ENCODE results near the gene NGB. TPM values are rescaled to one million over a fixed set of nuclear protein-coding genes. Genes with fewer than 3 reads are reported as not detected.

The NGB gene
- total RNA-seq, 1 donor from 2014 or later = 0.22 TPM

DNA sequence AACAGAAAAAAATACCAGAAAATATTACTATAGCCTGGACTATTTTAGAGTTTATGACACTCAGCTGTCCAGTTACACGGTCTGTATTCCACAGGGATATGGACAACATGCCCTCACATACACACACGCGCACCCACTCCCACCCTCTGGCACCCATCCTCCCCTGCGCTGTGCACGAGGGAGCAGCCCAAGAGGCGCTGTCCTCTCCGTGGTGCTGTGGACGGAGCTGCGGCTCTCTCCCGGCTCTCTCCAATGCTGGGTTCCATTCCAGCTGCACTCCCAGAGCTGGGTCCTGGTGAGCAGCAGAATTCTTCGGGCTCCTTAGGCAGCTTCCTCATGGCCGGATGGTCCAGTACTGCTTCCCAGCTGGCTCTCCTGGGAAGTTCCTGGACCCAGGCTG is 6.0 kb upstream of the NGB start:
- peaks cover 21% of the 10 kb centered on the region for H3K4me1 Mint-ChIP-seq (ENCODE audit: low read depth, unreplicated experiment)
- no peaks in the 10 kb centered on the region for H3K9me3 Mint-ChIP-seq (ENCODE audit: unreplicated experiment)
- H3K27me3 Mint-ChIP-seq (ENCODE audit: unreplicated experiment) = peaks cover 5% of the 10 kb centered on the region
- no peak for DNase-seq
- no peaks in the 10 kb centered on the region for H3K36me3 Mint-ChIP-seq (ENCODE audit: unreplicated experiment)
- TF ChIP-seq, protein P1, sequence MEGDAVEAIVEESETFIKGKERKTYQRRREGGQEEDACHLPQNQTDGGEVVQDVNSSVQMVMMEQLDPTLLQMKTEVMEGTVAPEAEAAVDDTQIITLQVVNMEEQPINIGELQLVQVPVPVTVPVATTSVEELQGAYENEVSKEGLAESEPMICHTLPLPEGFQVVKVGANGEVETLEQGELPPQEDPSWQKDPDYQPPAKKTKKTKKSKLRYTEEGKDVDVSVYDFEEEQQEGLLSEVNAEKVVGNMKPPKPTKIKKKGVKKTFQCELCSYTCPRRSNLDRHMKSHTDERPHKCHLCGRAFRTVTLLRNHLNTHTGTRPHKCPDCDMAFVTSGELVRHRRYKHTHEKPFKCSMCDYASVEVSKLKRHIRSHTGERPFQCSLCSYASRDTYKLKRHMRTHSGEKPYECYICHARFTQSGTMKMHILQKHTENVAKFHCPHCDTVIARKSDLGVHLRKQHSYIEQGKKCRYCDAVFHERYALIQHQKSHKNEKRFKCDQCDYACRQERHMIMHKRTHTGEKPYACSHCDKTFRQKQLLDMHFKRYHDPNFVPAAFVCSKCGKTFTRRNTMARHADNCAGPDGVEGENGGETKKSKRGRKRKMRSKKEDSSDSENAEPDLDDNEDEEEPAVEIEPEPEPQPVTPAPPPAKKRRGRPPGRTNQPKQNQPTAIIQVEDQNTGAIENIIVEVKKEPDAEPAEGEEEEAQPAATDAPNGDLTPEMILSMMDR (IDR thresholded peaks at IDR 0.05; ENCODE audit: partially characterized antibody, unreplicated experiment) = no peak
- no peak overlapping the region for H3K27ac Mint-ChIP-seq (ENCODE audit: unreplicated experiment)
- no peak overlapping the region for H3K4me3 Mint-ChIP-seq (ENCODE audit: unreplicated experiment)

DNA sequence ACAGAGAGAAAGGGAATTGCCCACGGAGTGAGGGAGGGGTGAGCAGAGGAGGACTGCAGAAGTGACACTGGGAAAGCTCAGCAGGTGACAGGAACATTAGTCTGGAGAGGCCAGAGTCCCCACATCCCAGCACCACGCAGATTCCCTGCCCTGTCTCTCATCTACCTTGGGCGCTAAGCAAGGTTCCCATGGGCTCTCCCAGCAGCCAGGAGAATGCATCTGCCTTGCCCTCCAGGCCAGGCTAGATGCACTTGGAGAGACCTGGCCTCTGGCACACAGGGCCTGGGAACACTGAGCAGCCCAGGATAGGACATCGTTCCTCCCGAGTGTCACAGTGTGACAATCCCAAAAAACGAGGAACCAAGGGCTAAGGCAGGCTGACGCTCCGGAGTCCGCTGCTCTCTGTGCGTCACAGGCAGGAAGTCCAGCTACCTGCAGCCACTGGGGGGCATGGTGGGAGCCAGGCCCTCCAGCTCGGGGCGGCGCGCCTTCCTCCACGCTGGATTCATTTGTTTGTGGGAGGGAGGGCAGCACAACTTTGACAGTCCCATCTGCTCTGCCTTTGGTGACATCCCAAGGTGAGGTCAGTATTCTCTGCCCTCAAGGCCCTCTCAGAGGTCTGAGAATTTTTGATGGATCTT is 5.4 kb upstream of the NGB start:
- Mint-ChIP-seq H3K9me3 (ENCODE audit: unreplicated experiment) (no peaks in the 10 kb centered on the region), H3K36me3 (ENCODE audit: unreplicated experiment) (no peaks in the 10 kb centered on the region), H3K27me3 (ENCODE audit: unreplicated experiment) (peaks cover 8% of the 10 kb centered on the region), H3K27ac (ENCODE audit: unreplicated experiment) (peak overlapping the region; percentile 68), H3K4me1 (ENCODE audit: low read depth, unreplicated experiment) (peaks cover 19% of the 10 kb centered on the region), H3K4me3 (ENCODE audit: unreplicated experiment) (peak overlapping the region; percentile 69)
- TF ChIP-seq, protein P1 (IDR thresholded peaks at IDR 0.05; ENCODE audit: partially characterized antibody, unreplicated experiment) = no peak
- no peak for DNase-seq

DNA sequence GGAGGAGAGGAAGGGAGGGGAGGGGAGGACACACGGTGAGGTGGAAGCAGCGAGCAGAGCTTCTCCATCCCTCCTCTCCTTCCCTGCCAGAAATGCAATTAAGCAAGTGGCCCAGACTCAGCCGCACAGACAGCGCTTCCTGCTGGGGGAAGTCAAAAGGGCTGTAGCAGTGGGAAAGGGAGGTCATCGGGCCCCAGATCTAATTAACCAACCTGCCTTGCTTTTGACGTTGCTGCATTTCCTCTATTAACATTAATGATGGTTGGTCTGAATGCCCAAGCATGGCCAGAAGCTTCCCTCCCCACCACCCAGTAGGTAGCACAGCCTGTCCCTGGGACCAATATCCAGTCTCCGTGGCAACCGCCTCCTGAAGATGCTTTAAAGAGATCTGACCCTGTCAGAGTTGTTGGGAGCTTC is 4.6 kb upstream of the NGB start:
- Mint-ChIP-seq H3K4me3 (ENCODE audit: unreplicated experiment) (peak overlapping the region; percentile 69), H3K4me1 (ENCODE audit: low read depth, unreplicated experiment) (peaks cover 16% of the 10 kb centered on the region), H3K36me3 (ENCODE audit: unreplicated experiment) (no peaks in the 10 kb centered on the region), H3K27me3 (ENCODE audit: unreplicated experiment) (peaks cover 8% of the 10 kb centered on the region), H3K9me3 (ENCODE audit: unreplicated experiment) (no peaks in the 10 kb centered on the region), H3K27ac (ENCODE audit: unreplicated experiment) (peak overlapping the region; percentile 68)
- DNase-seq = peak; percentile 49
- TF ChIP-seq, protein P1 (IDR thresholded peaks at IDR 0.05; ENCODE audit: partially characterized antibody, unreplicated experiment) = no peak

- H3K9me3 Mint-ChIP-seq (ENCODE audit: unreplicated experiment) = no peaks in the 10 kb centered on the region
- TF ChIP-seq, protein P1 (IDR thresholded peaks at IDR 0.05; ENCODE audit: partially characterized antibody, unreplicated experiment) = no peak
- DNase-seq = no peak
- H3K27me3 Mint-ChIP-seq (ENCODE audit: unreplicated experiment) = peaks cover 8% of the 10 kb centered on the region
- H3K27ac Mint-ChIP-seq (ENCODE audit: unreplicated experiment) = peak overlapping the region; percentile 68
- peak overlapping the region; percentile 69 for H3K4me3 Mint-ChIP-seq (ENCODE audit: unreplicated experiment)
- peaks cover 16% of the 10 kb centered on the region for H3K4me1 Mint-ChIP-seq (ENCODE audit: low read depth, unreplicated experiment)
- H3K36me3 Mint-ChIP-seq (ENCODE audit: unreplicated experiment) = no peaks in the 10 kb centered on the region
Observed at GRCh38 chr14:77275041-77275580, 4.1 kb upstream of the NGB start.

DNA sequence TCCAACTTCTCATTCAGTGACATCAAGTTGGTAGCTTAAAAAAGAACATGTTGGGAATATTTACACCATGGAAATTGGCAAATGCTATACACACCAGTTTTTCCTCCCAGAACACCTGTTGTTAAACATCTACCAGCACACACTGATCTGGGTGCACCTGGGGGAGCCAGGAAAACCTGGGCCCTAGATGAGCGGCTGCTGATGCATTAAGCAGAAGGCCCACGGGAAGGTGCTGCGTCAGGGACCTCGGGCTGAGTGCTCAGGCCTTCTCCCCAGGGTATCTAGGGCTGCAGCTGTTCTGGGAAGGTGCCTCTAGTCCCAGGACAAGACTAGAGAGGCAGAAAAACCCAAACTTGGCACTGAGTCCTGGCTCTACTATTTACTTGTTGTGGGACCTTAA is 2.8 kb upstream of the NGB start:
- Mint-ChIP-seq H3K4me1 (ENCODE audit: low read depth, unreplicated experiment) (peaks cover 18% of the 10 kb centered on the region), H3K4me3 (ENCODE audit: unreplicated experiment) (no peak overlapping the region), H3K27ac (ENCODE audit: unreplicated experiment) (no peak overlapping the region), H3K27me3 (ENCODE audit: unreplicated experiment) (peaks cover 11% of the 10 kb centered on the region), H3K36me3 (ENCODE audit: unreplicated experiment) (no peaks in the 10 kb centered on the region), H3K9me3 (ENCODE audit: unreplicated experiment) (no peaks in the 10 kb centered on the region)
- TF ChIP-seq, protein P1 (IDR thresholded peaks at IDR 0.05; ENCODE audit: partially characterized antibody, unreplicated experiment) = no peak
- no peak for DNase-seq

Data from glutamatergic neuron (in vitro differentiated cells).